GF-D8 (cell line): ENCODE results near the gene MKNK1.

ENCODE experiments used
- DNase-seq: peaks from one replicate; lab custom pipeline; 2025; lab: John Stamatoyannopoulos, UW

MKNK1 gene

GRCh38 chr1:46618754-46619415 is 14.8 kb upstream of the MKNK1 start:
- no peak for DNase-seq

GRCh38 chr1:46617833-46618232 is 13.8 kb upstream of the MKNK1 start:
- DNase-seq, result no peak

GRCh38 chr1:46617108-46617800 is 13.2 kb upstream of the MKNK1 start:
- DNase-seq, result no peak

GRCh38 chr1:46616277-46617107 is 12.4 kb upstream of the MKNK1 start, which contains the start of gene MOB3C:
MOB3C (minus strand) TSS chr1:46616811; CDS start chr1:46613321, 3,490 bp downstream.
- no peak for DNase-seq

GRCh38 chr1:46615735-46616134 is 11.7 kb upstream of the MKNK1 start:
- no peak for DNase-seq

- DNase-seq, result no peak
Measured at GRCh38 chr1:46615088-46615487, 11.0 kb upstream of the MKNK1 start.

GRCh38 chr1:46614604-46614984 is 10.5 kb upstream of the MKNK1 start:
- DNase-seq, result no peak

GRCh38 chr1:46613661-46614603 is 9.9 kb upstream of the MKNK1 start:
- DNase-seq, result peak; percentile 50

- DNase-seq, result no peak
Measured at GRCh38 chr1:46612937-46613660, 9.0 kb upstream of the MKNK1 start.

GRCh38 chr1:46611691-46612221 is 7.7 kb upstream of the MKNK1 start:
- DNase-seq, result no peak

- DNase-seq, result no peak
Measured at GRCh38 chr1:46607345-46608130, 3.5 kb upstream of the MKNK1 start.

- no peak for DNase-seq
Measured at GRCh38 chr1:46606255-46606965, 2.3 kb upstream of the MKNK1 start.

GRCh38 chr1:46605232-46605631 is 1.2 kb upstream of the MKNK1 start:
- DNase-seq, result peak; percentile 45

GRCh38 chr1:46603481-46603857 is 599 bp downstream of the MKNK1 start:
- no peak for DNase-seq

GRCh38 chr1:46601257-46602007 is 2.6 kb downstream of the MKNK1 start:
- no peak for DNase-seq

- no peak for DNase-seq
Measured at GRCh38 chr1:46599059-46599970, 4.8 kb downstream of the MKNK1 start.

GRCh38 chr1:46596846-46597245 is 7.2 kb downstream of the MKNK1 start:
- no peak for DNase-seq
